HG03066 (cell line): ENCODE data around the gene PRMT2.
"Not testable (repeated sequence)": the region's sequence is repeated elsewhere in the genome, so short reads cannot be mapped to it uniquely, and the experiment has no call there.

Source experiments
- ATAC-seq: cut with Tn5 transposase; IDR thresholded peaks from one replicate; pipeline ENCODE4 v1.9.1; 2021; ENCODE audit warnings: low read depth; ENCODE audit not compliant: unreplicated experiment

The PRMT2 gene

DNA sequence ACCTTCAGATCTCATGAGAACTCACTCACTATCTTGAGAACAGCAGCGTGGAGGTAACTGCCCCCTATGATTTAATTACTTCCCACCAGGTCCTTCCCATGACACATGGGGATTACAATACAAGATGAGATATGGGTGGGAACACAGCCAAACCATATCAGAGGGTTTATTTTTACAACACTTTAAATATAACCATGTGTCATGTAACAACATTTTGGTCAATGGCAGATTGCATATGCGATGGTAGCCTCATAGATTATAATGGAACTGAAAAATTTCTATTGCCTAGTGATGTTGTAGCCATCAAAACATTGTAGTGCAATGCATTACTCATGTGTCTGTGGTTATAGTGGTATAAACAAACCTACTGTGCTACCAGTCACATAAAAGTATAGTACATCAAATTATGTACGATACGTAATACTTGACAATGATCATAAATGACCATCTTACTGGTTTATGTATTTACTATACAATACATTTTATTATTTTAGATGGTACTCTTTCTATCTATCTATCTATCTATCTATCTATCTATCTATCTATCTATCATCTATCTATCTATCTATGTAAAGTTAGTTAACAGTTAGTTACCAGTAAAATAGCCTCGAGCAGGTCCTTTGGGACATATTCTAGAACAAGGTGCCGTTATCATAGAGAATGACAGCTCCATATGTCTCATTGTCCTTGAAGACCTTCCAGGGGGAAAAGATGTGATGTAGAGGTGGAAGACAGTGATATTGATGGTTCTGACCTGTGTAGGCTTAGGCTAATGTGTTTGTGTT lies 18.0 kb upstream of the PRMT2 start:
- no peak for ATAC-seq

GRCh38 chr21:46618738-46619379 lies 16.6 kb upstream of the PRMT2 start:
- no peak for ATAC-seq

- ATAC-seq, result no peak
These were observed 15.6 kb upstream of the PRMT2 start for GRCh38 chr21:46619846-46620245.

DNA sequence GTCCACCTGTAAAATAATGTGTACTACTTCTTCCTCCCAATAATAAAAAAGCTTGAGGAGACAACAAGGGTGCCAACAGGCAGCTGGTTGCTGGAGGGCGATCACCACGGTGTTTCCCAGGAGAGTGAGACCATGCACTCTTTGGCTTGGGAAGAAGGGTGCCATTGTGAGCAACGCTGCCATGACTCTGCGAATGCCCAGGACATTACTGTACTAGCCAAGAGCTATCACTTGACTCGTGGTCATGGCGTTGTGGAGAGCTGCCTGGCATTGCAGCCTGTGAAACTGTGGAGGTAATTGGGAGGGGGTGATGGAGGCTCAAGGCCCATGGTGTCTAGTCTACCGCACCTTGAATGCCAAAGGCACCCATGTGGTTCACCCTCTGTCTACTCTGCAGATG lies 14.6 kb upstream of the PRMT2 start:
- ATAC-seq, result no peak

GRCh38 chr21:46621457-46622182 lies 13.9 kb upstream of the PRMT2 start:
- ATAC-seq, result no peak

DNA sequence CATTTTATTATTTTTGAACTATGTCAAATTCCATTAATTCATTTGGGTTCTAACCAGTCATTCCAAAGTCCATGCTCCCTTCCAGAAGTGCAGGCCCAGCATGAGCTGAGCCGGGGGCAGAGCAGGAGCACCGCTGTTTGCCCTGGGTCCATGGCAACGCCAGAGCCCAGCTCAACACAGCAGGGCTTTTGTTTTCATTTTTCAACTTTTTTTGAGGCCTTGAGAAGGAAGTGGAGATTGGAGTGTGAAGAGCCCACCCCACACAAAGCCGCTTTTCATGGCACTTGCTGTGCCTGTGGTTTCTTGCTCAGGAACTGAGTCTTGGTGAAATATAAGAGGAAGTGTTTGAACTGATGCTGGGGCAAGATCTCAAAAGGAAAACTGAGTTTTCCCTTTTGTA lies 13.2 kb upstream of the PRMT2 start:
- ATAC-seq, result no peak

DNA sequence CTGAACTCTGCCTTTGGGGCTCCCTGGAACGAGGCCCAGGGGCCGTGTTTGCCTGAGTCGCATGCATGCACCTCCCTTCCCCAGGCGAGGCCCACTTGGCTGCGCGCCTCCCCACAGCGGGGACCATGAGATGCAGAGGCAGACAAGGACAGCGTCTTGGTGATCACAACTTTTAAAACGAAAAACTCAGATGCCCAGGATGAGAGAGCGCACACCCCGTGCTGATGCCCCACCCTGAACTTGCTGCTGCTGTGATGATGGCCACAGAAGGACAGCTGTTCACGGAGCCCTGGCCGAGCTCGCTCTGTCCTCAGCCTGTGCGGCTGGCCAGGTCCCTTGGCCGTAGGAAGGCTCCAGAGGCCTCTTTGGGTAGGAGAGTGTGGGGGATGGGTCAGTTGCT lies 11.4 kb upstream of the PRMT2 start:
- no peak for ATAC-seq

GRCh38 chr21:46625759-46626158 lies 9.7 kb upstream of the PRMT2 start:
- no peak for ATAC-seq

DNA sequence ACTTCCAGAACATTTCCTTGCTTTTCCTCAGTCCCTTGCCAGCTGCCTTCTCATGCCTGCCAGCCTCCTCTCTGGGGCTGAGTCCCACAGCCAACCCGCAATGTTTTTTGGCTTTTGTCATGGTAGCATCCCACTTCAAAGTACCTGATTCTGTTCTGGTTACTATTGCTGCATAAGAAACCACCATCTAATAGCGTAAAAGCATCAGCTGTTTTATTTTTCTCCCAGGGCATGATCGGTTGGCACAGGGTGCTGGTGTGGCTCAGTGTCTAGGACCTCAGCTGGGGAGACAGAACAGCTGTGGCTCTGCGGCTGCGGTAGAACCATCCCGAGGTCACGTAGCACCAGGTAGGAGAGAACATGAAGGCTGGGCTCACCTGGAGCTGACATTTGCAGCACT lies 8.9 kb upstream of the PRMT2 start:
- ATAC-seq, result no peak

GRCh38 chr21:46626975-46627501 lies 8.4 kb upstream of the PRMT2 start:
- ATAC-seq, result no peak

DNA sequence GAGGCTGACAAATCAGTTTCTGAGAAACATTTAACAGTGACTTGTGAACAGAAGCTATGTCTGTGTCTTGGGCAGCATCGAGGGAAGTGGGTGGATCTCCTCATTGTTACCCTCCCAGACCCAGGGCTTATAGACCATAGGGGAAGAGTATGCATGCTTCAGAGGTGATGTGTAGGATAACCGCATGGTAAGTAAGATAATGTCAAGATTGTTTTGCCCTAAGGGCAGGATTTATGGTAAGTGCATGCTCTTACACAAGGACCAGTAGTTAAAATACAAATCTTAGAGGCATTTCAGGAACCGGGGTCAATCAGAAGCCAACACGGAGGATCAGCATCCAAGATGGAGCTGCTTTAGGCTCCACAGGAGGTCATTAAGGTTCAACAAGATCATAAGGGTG lies 7.7 kb upstream of the PRMT2 start:
- ATAC-seq, result no peak

DNA sequence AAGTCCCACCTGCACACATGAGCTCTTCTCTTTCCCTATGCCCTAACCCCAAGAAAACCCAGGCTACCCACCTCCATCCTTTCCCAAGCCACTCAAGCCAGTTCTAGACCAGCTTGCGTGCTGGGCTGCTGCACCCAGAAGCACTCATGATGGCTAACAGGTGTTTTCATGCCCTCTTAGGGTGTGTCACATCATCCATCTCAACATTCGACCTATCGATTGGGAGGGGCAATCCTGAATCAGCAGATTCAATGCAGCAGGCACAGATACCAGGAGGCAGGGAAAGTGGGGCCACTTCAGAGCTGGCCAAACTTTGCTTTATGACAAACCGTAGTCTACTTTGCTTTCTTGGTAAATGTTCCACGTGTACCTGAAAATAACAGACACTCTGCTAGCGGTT lies 6.6 kb upstream of the PRMT2 start:
- ATAC-seq, result no peak

GRCh38 chr21:46630915-46631314 lies 4.6 kb upstream of the PRMT2 start:
- ATAC-seq, result not testable (repeated sequence)

DNA sequence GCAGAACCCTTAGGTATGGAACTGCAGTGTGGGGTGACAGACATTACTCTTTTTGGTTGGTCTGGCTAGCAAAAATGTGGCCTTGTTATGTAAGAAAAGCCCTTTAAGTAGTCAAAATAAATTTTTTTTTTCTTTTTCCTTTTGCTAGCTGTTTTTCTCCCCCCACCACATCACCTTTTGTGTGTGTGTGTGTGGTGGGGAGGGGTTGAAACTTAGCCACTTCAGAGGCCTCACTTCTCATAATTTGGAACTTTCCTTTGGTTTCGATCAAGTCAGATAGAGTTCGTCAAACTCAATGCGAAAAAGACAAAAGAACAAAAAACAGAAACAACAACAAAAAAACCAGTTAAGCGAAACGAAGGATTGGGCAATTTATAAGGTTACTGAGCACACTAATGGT lies 1.9 kb upstream of the PRMT2 start:
- no peak for ATAC-seq

- no peak for ATAC-seq
These were observed 1.0 kb upstream of the PRMT2 start for GRCh38 chr21:46634427-46634826.

GRCh38 chr21:46634966-46635323 lies 529 bp upstream of the PRMT2 start:
- peak; percentile 18 for ATAC-seq

- peak; percentile 3 for ATAC-seq
These were observed 673 bp downstream of the PRMT2 start for GRCh38 chr21:46636181-46636512.

DNA sequence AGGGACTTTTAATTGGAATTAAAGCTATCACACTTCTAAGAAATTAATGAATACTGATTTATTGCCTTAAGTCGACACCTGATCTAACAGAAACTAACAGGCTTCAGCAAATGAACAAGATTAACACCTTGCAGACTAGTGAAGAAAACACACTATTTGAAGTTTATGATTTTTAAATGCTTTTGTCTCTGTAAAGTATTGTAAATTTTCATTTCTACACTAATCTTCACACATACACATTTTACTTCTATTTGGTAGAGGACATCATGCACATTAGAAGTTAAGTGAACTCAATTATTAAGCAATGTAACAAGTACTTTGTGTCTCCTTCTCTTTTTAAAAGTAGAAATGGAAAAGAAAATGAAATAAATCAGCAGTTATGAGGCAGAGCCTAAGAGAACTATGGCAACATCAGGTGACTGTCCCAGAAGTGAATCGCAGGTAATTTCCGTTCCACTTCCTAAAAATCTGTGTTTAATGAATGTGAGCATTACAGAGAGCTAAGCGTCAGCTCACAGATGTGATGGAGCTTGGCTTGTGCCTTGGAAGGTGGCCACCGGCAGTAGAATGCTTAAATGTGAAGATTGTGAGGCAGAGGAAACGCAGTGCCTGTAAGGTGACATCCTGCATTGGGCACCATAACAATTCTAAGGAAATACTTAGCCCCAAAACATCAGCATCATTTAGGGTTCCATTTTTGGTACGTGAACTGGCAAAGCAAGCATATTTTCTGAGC lies 1.2 kb downstream of the PRMT2 start:
- no peak for ATAC-seq

DNA sequence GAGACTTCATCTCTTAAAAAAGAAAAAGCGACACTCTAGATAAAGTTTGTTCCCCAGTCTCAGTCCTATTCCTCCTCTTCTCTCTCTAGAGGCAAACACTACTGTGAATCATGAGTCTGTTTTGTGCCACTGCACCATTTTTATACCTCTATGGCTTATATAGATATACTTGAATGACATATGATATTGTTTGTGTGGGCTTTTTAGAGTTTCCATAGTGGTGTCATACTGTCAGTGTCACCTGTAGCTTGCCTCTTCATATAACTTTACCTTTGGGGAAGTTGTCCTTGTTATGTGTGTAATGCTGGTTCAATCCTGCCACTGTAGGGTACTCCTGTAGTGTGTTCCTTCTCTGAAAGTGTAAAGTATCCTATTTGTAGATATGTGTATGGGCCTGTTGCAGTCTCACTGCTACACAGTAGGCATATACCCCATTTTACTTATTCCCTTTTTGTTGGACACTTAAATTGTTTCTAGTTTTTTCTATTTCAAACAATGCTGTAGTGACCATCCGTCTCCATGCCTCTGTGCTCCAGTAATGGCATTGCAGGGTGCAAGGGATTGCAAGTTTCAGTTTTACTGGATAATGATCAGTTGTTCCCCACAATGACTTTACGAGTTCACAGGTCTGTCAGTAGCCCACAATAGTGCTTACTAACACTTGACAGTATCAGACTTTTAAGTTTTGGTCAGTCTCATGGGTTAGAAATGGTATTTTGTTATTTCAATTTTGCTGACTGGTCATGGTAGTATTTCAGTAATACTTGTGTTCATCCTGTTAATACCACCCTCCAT lies 2.7 kb downstream of the PRMT2 start:
- no peak for ATAC-seq
